ENCODE results near the gene IMP3.
"Not testable (repeated sequence)": the region's sequence is repeated elsewhere in the genome, so short reads cannot be mapped to it uniquely, and the experiment has no call there.

The IMP3 gene, protein sequence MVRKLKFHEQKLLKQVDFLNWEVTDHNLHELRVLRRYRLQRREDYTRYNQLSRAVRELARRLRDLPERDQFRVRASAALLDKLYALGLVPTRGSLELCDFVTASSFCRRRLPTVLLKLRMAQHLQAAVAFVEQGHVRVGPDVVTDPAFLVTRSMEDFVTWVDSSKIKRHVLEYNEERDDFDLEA

DNA sequence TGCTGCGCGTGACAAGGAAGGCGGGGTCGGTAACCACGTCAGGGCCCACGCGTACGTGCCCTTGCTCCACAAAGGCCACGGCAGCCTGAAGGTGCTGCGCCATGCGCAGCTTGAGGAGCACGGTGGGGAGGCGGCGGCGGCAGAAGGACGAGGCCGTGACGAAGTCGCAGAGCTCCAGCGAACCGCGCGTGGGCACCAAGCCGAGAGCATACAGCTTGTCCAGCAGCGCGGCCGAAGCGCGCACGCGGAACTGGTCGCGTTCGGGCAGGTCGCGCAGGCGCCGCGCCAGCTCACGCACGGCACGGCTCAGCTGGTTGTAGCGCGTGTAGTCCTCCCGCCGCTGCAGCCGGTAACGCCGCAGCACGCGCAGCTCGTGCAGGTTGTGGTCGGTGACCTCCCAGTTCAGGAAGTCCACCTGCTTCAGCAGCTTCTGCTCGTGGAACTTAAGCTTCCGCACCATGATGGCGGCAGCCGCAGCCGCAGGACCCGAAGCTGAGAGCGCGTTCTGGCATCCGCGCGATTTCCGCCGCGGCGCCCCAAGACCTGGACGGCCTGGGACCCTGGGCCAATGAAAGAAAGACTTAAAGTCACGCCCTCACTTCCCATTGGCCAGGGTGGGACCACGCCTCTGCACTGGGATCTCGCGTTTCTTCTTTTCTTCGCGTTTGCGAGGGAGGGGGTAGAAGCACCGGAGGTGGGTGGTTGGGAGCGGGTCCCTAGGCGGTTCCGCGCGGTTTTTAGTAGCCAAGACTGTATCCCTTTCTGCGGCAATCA lies at the start of gene IMP3:
Gene IMP3 (minus strand): TSS at position 516 of the 774 bp plus-strand sequence. CDS start 56 bp downstream, at position 460.
- ATAC-seq, result peak; percentile 94
- DNase-seq, result peak; percentile 91

DNA sequence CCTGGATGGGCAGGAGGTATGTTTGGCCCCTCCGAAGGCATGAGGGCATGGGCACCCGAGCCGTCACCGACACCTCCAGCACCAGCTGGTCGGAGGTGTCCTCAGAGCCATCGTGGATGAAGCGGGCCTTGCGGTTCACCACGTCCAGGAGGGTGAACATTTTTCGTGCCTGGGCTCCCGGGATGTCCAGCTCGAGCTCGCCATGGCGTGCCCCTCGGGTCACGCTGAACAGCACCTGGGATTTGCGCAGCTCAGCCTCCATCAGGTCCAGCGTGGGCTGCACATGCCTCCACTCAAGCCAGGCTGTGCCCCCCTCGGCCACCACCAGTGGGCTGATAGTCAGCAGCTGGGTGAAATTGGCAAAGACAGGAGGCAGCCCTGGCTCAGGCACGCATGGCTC lies 49.4 kb upstream of the IMP3 start:
- ATAC-seq, DNase-seq: not testable (repeated sequence)

DNA sequence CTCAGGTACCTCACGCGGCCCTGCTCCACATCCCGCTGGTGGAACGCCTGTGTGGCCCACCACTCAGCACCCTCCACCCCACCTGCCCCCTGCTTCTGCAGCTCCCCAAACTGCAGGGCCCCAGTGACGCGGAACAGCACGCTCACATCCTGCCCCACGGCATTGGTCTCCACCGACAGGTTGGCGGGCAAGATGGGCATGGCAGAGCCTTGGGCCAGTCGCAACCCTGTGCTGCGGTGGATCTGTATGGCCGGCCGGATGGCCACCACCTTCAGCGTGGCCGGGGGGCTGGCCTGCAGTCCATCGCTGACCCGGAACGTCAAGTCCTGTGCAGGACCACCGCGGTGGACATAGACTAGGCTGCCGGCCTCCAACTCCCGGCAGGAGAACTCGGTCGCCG lies 48.8 kb upstream of the IMP3 start:
- ATAC-seq (no peak), DNase-seq (no peak)

DNA sequence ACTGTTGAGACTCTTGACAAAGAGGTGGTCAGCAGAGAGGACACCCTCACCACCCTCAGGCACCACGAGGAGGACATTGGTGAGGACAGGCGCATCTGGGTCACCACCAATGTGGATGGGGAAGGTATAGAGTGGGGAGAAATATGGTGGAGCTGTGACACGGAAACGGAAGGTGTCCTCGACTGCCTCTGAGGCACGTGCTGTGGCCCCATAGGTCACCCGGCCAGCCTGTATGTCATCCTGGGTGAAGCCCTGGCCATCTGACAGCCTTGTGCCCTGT lies 48.2 kb upstream of the IMP3 start:
- ATAC-seq (no peak), DNase-seq (no peak)

DNA sequence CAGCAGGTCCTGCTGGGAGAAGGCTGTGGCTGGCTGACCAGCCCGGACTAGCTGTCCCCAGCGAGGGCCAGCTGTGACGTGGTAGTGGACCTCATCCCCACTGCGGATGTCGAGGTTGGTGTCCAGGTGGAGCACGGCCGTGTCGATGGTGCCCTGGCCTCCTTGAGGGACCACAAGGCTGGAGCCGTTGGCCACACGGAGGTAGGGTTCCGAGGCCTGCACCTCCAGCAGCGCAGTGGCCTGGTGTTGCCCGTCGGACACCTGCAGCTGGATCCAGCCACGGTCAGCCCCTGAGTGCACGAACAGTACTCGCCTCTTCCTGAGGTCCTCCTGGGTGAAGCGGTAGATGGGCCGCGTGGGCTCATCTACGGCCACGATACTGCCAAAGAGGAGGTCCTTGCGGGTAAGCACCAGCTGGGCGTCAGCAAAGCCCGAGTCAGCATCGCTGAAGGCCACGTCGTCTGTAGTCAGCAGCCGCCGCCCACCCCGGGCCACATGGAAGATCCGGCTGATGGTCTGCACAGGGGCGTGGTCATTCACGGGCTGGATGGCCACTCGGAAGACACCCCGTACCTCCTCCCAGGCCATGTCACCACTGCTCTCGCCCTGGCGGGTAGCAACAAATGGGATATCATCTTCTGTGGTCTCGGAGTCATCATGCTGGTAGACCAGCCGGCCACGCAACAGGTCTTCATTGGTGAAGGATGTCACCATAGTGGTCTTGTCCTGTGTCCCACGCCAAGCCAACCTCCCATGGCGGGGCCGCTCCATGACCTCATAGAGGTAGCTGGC lies 47.7 kb upstream of the IMP3 start:
- ATAC-seq (no peak), DNase-seq (no peak)

DNA sequence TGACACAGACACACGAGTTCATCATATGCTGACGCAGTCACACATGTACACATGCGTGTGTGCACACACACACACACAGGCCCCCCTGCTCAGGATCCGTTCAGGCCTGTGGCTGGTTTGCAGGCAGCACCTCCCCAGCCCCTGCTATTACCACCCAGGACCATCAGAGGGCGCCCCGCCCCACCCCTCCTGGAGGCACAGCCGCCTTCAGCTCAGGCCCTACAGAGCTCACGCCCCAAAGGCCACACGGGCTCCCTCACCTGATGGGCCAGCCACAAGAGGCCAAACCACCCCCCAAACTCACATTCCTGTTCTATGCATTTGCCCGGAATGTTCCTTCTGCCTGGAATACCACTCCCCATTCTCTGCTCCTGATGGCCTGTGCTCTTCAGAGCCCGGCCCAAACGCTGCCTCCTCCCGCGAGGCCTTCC lies 46.2 kb upstream of the IMP3 start:
- ATAC-seq, result peak; percentile 76
- peak; percentile 88 for DNase-seq

DNA sequence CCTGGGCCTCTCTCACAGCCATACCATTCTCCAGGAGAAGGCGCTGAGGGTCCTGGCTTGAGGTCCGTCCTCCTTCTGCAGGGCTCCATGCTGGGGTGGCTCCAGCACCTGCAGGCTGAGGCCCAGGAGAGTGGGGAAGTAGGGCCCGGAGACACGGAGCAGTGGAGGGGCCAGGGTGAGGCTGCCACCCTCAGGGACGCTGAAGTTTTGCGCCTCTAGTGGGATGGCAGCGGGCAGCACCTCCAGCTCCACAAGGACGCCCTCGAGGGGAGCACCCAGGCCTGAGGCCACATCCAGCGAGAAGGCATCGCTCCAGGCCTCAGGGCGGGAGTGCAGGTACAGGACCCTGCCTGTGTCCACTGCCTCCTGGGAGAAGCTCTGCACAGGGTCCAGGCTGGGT lies 45.2 kb upstream of the IMP3 start:
- no peak for ATAC-seq
- no peak for DNase-seq

DNA sequence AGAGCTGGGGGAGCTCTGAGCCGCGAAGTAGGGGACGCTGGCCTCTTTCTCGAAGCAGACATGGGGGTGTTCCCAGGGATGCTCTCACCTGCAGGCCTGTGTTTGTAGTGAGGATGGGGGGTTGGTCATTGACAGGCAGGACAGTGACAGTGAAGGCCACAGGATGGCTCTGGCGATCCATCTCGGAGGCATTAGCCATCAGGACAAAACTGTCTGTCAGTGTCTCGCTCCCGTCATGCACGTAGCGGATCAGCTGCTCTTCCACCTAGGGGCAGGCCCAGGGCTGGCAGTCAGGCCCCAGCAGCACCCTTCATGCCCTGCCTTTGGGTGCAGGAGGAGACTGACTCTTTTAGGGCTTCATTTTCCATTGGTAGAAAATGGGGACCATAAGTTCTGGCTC lies 44.6 kb upstream of the IMP3 start:
- DNase-seq, result no peak
- ATAC-seq, result no peak

DNA sequence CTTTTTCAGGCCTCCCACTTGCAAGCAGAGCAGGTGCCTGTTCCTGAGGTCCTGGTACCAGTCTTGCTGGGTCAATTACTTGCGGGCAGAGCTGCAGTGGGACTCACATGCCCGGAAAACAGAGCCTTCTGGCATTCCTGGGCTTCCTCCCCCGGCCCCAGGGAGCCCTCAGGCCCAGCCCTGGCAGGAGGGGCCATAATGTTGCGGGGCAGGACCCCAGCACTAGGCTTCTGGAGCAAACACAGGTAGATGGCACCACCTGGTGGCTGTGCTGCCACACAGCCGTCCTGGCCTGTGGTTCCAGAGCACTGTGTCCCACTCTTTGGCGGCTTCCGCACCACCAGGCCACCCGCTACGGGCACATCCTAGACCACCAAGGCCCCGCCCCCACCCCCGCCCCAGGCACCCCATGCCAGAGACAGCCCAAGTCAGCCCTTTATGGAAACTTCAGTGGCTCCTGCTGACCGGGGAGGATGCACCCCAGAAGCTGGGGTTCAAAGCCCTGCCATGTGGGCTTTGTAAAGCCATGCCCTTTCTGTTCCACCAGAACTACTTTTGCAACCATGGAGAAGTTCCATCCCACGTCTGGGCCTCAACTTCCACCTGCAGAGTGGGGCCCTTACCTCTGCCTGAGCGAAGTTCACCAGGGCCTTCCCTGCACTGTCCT lies 43.8 kb upstream of the IMP3 start:
- DNase-seq, result peak; percentile 83

DNA sequence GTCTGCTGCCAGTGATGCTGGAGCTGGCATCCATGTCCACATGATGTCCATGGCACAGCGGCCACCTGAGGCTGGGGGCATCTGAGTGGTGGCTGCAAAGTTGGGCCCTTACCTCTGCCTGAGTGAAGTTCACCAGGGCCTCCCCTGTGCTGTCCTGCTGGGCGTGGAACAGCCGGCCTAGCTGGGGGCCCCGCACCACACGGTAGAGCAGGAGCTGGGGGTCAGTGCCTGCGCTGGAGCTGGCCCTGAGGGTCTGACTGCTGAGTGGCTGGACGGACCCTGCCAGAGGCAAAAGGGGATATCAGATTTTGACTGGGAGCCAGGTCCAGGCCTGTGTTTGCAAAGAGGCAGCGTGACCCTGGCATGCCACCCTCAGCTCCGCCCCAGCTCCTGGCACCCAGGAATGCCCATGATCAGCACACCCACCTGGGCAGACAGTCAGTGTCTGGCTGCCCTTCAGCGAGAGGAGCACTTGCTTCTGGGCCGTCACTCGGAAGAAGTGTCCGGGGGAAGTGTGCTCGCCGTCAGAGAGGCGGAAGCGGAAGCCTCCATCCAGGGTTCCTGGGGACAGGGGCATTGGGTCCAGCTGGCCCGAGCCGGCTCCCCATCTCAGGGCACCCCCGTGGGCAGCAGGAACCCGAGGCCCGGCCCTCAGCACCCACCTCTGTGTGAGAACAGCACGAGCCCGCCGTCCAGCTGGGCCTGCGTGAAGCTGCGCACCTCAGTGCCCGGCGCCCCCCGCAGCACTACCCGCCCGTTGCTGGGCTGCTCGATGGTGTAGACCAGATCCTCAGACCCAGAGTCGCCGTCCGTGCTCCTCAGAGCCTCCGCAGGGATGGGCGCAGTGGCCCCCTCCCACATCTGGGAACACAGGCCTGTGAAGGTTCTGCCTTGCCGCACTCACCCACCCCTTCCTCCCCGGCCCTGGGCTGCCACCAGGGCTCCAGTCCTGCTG lies 42.4 kb upstream of the IMP3 start:
- no peak for ATAC-seq
- DNase-seq, result no peak

More for the DNA sequence above, 43.8 kb upstream of the IMP3 start:
- ATAC-seq, result peak; percentile 91

DNA sequence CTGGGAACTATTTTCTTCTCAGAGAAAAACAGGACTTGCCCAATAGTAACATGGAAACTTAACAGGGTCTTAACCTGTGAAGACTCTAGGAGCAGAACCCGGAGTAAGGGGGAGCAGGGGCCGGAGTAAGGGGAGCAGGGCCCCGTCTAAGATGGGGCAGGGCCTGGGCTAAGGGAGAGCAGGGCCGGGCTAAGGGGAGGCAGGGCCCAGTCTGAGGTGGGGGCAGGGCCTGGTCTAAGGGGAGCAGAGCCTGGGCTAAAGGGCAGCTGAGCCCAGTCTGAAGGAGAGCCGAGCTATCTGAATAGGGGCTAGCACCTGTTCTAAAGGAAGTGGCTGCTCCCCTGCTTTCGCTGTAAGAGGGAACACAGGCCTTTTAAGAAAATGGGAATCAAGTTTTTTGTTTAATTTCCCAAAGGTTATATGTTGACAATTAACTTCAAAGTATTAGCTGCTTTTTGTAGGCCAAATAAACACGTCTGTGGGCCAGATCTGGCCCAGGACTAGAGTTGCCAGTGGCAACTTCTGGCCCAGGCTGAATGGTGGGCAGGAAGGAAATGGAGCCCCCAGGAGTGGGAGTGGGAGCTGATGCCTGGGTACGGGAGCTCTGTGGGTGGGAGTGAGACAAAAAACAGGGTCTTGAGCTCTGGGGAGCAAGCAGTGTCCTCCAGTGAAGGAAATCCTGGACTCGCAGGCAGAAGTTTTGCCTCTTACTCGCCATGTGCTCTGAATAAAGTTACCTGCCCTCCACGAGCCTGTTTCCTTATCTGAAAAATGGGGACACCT lies 40.2 kb upstream of the IMP3 start:
- ATAC-seq (no peak), DNase-seq (no peak)

DNA sequence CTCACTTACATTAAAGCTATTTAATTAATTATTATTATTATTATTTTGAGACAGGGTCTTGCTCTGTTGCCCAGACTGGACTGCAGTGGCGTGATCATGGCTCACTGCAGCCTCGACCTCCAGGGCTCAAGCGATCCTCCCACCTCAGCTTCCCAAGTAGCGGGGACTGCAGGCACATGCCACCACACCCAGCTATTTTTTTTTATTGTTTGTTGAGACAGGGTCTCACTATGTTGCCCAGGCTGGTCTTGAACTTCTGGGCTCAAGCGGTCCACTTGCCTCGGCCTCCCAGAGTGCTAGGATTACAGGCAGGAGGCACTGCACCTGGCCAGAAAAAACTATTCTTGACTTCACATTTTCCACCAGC lies 38.3 kb upstream of the IMP3 start:
- not testable (repeated sequence) for ATAC-seq

DNA sequence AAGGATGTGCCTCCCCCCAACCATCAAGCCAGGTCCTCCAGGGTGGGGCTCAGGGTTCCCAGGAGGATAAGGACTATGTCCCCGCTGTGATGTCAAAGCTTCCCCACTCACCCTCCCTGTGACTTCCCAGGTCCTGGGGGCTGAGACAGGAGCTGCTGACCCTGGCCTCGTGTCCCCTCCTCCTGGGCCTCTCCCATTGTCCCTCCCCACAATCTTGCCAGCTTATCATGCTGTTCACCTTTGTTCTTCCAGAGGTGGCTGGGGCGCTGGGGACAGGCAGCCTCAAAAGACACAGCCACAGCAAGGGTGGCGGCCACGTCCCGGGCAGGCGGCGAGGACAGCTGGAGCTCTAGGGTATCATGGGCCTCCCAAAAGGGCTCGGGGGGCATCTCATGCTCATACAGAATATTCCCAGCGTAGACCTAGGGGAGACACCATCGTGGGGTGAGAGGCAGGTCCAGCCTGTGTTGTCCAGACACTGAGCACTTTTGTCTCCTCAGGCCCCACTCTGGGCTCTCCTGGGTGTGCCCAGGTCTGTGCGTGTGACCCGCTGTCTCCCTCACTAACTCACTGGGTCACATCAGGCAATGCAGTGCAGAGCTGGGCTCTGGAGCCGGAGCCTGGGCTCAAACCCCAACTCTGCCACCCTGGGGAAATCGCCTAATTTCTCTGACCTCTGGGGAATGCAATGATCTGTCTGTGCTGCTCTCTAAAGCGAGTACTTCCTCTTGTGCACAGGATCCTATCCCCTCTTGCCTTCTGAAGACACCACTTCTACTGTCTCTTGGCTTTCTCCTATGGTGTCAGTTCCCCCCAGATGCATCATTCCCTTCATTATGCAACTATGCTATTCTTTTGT lies 37.7 kb upstream of the IMP3 start:
- DNase-seq (no peak), ATAC-seq (no peak)

More for the DNA sequence above, 38.3 kb upstream of the IMP3 start:
- DNase-seq, result not testable (repeated sequence)

DNA sequence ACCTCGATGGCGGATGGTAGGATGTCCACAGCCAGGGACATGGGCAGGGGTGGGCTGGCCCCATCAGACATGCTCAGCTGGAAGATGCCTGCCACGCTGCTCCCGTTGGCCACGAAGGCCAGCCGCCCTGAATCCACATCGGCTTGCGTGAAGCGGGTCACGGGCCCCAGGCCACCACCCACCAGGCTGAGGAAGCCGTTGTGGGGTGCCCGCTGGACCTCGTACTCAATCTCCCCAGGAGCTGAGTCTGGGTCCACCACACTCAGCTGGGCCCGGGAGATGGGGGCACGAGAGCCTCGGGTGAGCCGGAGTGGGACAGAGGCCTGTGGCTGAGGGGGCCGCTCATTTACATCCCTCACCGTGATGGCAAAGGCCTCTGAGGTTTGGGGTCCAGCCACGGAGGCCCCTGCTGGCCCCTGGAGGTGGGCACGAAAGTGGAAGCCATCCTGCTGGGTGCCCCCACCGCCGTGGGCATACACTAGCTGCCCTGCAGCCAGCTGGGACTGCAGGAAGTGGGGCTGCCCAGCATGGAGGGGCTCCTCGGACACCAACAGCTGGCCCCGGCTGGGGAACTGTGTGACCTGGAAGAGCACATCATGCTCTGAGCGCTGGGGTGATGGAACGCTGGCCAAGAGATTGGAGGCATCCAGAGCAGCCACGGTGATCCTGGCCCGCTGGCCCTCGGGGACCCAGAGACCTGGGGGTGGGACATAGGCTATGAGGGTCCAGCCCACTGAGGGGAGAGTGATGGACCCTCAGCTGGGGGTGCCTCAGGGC lies 36.9 kb upstream of the IMP3 start:
- ATAC-seq (no peak), DNase-seq (no peak)

DNA sequence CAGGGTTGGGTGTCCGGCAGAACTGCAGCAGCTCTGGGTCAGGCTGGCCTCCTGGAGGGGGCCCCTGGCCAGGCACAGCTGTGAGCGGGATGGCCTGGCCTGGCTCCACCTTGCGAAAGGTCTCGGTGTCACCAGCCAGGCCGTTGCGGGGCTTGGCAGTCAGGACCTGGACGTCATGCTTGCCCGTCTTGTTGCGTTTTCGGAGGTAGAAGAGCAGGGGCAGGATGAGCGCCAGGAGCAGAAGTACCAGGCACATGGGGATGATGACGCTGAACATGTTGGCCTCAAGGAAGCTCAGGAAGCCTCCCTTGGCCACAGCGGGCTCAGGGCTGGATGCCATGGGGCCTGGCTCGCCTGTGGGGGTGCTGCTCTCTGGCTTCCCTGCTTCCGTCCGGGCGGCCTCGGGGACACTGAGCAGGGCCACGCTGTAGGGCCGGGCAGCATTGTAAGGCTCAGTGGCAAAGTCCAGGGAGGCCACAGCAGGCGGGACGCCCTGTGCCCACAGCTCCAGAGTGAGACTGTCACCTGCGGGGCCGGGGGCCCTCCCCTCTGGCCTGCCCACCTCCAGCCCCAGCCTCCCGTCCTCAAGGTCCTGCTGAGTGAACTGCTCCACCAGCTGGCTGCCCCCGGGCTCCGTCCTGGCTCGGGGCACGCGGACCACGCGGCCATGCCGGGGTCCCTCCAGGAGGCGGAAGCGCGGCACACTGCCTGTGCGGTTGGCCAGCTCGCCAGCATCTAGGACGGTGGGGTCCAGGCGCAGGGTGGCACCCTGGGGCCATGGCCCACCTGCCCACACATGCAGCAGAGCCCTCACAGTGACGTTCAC lies 35.8 kb upstream of the IMP3 start:
- DNase-seq (no peak), ATAC-seq (no peak)

DNA sequence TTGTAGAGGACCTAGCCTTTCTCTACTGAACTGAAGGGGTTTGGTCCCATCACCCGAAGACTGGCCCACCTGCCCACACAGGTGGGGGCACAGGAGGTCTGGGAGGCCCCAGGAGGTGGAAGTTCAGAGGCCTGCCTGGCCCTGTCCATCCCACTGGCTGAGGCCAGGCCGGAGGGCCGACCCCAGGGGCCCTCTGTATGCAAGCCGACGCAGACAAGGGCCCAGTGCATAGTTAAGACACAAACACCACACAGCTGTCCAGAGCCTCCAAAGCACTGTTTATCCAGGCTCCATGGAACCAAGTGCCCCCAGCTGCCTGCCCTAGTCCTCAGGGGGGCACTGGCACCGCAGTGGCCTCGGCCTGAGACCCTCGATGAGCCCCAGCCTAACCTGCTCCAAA lies 34.3 kb upstream of the IMP3 start:
- ATAC-seq (no peak), DNase-seq (no peak)

DNA sequence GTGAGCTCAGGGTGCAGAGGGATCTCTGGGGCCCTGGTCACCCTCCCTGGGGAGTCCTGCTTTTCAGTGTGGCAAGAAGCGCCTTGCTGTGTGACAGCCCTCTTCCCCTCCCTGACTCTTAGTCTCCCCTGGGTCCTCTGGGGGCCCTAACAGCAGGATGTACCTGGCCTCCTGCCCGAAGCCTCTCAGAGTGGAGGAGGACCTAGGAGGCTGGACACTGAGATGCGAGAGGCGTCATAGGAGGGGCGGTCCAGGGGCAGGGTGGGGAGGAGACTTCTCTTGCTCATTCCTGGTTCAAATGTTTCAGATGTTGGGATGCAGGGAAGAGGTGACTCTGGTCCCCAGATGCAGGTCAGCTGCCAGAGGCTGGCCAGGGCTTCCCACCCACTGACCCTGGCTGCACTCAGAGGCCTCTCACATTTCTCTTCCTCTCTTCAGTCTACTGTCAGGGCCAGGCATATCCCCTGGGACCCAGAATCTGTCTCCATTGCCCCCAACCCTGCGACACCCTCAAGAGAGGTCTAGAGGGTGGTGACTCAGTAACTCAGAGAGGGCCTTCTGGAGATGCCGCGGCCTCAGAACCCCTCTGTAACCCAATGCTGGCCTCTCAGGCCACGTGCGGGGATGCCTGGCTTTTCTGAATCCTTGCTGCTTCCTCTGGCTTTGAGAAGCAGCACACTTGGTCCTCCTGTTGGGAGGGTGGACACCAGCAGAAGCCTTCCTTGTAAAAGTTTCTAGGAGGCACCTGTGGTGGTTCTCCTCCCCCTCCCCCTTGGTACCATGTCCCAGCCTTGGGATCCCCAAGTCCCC lies 33.6 kb upstream of the IMP3 start:
- DNase-seq (no peak), ATAC-seq (no peak)

All from stimulated activated naive CD8-positive, alpha-beta T cell treated with anti-CD3 and anti-CD28 coated beads, Interleukin-15, Interleukin-2, amounts not matched to agents 100 U/mL and 50 U/mL, for 24 hours (primary cell).